Mucosa of descending colon (tissue), 3 donors: Measurements from ENCODE around the gene UNC5CL. TPM values are rescaled to one million over a fixed set of nuclear protein-coding genes. Genes with fewer than 3 reads are reported as not detected.

Experiments used
- ATAC-seq: fragments of 200-7000 bp; cut with Tn5 transposase; one replicate; pipeline ENCODE4 v1.9.1; 2020; ENCODE audit warnings: mild to moderate bottlenecking, moderate library complexity
- DNase-seq, 3 donors: peaks; one replicate each; pipeline ENCODE4 v3.0.0-alpha.2; 2020
- H3K36me3 ChIP-seq: fragments of 200-600 bp; one replicate; pipeline ENCODE4 v1.8.0; 2021; ENCODE audit warnings: low read depth, mild to moderate bottlenecking
- H3K4me1 ChIP-seq: fragments of 200-600 bp; one replicate; pipeline ENCODE4 v1.8.0; 2021; ENCODE audit warnings: low read depth, mild to moderate bottlenecking
- H3K4me3 ChIP-seq: fragments of 200-600 bp; one replicate; pipeline ENCODE4 v1.8.0; 2021; ENCODE audit warnings: mild to moderate bottlenecking
- H3K9me3 ChIP-seq: fragments of 200-600 bp; one replicate; pipeline ENCODE4 v1.8.0; 2021; ENCODE audit warnings: mild to moderate bottlenecking
- CTCF ChIP-seq: fragments of 200-600 bp; IDR thresholded peaks from one replicate; pipeline ENCODE4 v1.8.0; 2022; ENCODE audit warnings: antibody characterized with exemption, mild to moderate bottlenecking
- intact Hi-C, 2 donors: fragments of 100-400 bp; cut with DNase I in 1 of 2; cut with micrococcal nuclease in 1 of 2; formaldehyde crosslinking; loops; one replicate each; pipeline versions ENCODE4 v1.11.0 to v1.11.1; 2022; cut with DNase I, micrococcal nuclease
- total RNA-seq, 3 donors: library from RNA; stranded (reverse); fragmentation: NEBNext Ultra II Directional in 2 of 3; extraction: Animal tissue kit (Norgen Biotek cat#: 25700) in 2 of 3; gene quantifications; one replicate each; pipeline versions ENCODE4 v1.2.1 to v1.2.4, GENCODE V29; 2021 to 2023
- donor health status: DM: no; HTN: no; CAD: no; lungs with moderate emphysema.
- donor health status: DM: no; HTN: no; CAD: no.
- donor health status: DM: no; HTN: yes; CAD: no.

UNC5CL gene
- total RNA-seq, 3 donors from 2014 or later, result 3.4 to 9.7 (median 7.4) TPM

GRCh38 chr6:41061196-41061726, 22.2 kb upstream of the UNC5CL start:
- DNase-seq, result no peak
- intact Hi-C loops, result no loop called here
- no peak for ATAC-seq
- no peak overlapping the region for H3K4me3 ChIP-seq
- no peaks in the 10 kb centered on the region for H3K36me3 ChIP-seq
- H3K4me1 ChIP-seq, result peaks cover 17% of the 10 kb centered on the region
- H3K9me3 ChIP-seq, result no peaks in the 10 kb centered on the region
- no peak for TF ChIP-seq CTCF

GRCh38 chr6:41059556-41059955, 20.5 kb upstream of the UNC5CL start:
- ATAC-seq (no peak), DNase-seq (no peak)
- no peak overlapping the region for H3K4me3 ChIP-seq
- H3K36me3 ChIP-seq, result no peaks in the 10 kb centered on the region
- no peaks in the 10 kb centered on the region for H3K9me3 ChIP-seq
- peaks cover 9% of the 10 kb centered on the region for H3K4me1 ChIP-seq
- intact Hi-C loops, result no loop called here
- no peak for TF ChIP-seq CTCF

GRCh38 chr6:41058783-41059181, 19.8 kb upstream of the UNC5CL start:
- intact Hi-C loops, result no loop called here
- H3K4me3 ChIP-seq, result no peak overlapping the region
- no peak for DNase-seq
- TF ChIP-seq CTCF, result no peak
- H3K4me1 ChIP-seq, result peaks cover 1% of the 10 kb centered on the region
- no peak for ATAC-seq
- H3K9me3 ChIP-seq, result no peaks in the 10 kb centered on the region
- no peaks in the 10 kb centered on the region for H3K36me3 ChIP-seq

- DNase-seq, result no peak
- Histone ChIP-seq H3K4me1 (no peaks in the 10 kb centered on the region), H3K4me3 (no peak overlapping the region), H3K9me3 (no peaks in the 10 kb centered on the region), H3K36me3 (no peaks in the 10 kb centered on the region)
- ATAC-seq, result no peak
- no peak for TF ChIP-seq CTCF
- intact Hi-C loops, result no loop called here
Observed at GRCh38 chr6:41056768-41057490, 17.9 kb upstream of the UNC5CL start.

GRCh38 chr6:41055149-41055548, 16.1 kb upstream of the UNC5CL start:
- Histone ChIP-seq H3K4me3 (no peak overlapping the region), H3K4me1 (no peaks in the 10 kb centered on the region), H3K9me3 (no peaks in the 10 kb centered on the region), H3K36me3 (no peaks in the 10 kb centered on the region)
- intact Hi-C loops, result no loop called here
- no peak for ATAC-seq
- no peak for DNase-seq
- TF ChIP-seq CTCF, result no peak
